Spleen (tissue), 11 donors: ENCODE measurements around the gene CD72. TPM values are rescaled to one million over a fixed set of nuclear protein-coding genes. Genes with fewer than 3 reads are reported as not detected.
A peak's percentile ranks its signal among the peaks of the same experiment; 100 is the strongest.

Experiments used
- DNase-seq: peaks from one replicate; pipeline ENCODE4 v3.0.0-alpha.2; 2020
- H3K27ac ChIP-seq, 8 donors: fragments of 200-600 bp; sonication (generic) in 7 of 8; 1 replicate in 4 of 8; 2 replicates in 4 of 8; pipeline versions ENCODE4 v1.5.0 to v1.8.0; 2016 to 2021; ENCODE audit warnings: inconsistent platforms in 4 of 8, mild to moderate bottlenecking in 4 of 8, moderate library complexity in 1 of 8
- H3K27me3 ChIP-seq, 7 donors: fragments of 200-600 bp; sonication (generic) in 6 of 7; replicated peaks in 1 of 7; 1 replicate in 4 of 7; 2 replicates in 3 of 7; pipeline versions ENCODE4 v1.5.0 to v1.8.0; 2016 to 2021; ENCODE audit warnings: inconsistent platforms in 3 of 7, mild to moderate bottlenecking in 1 of 7
- H3K36me3 ChIP-seq, 6 donors: fragments of 200-600 bp; sonication (generic) in 5 of 6; 1 replicate in 4 of 6; 2 replicates in 2 of 6; pipeline versions ENCODE4 v1.5.0 to v1.8.0; 2016 to 2021; ENCODE audit warnings: inconsistent platforms in 2 of 6
- H3K4me1 ChIP-seq, 6 donors: fragments of 200-600 bp; sonication (generic) in 5 of 6; 1 replicate in 3 of 6; 2 replicates in 3 of 6; pipeline versions ENCODE4 v1.5.0 to v1.8.0; 2016 to 2021; ENCODE audit warnings: inconsistent platforms in 3 of 6
- H3K4me3 ChIP-seq, 8 donors: fragments of 200-600 bp; sonication (generic) in 7 of 8; 1 replicate in 4 of 8; 2 replicates in 4 of 8; pipeline versions ENCODE4 v1.5.0 to v1.8.0; 2016 to 2021; ENCODE audit warnings: inconsistent platforms in 4 of 8, mild to moderate bottlenecking in 4 of 8, moderate library complexity in 2 of 8
- H3K9me3 ChIP-seq, 8 donors: fragments of 200-600 bp; sonication (generic) in 7 of 8; 1 replicate in 4 of 8; 2 replicates in 4 of 8; pipeline versions ENCODE4 v1.5.0 to v1.8.0; 2016 to 2021; ENCODE audit warnings: inconsistent platforms in 4 of 8
- POLR2A ChIP-seq, 3 donors: fragments of 450-650 bp; IDR thresholded peaks; one replicate each; pipeline ENCODE4 v1.5.1; 2017; ENCODE audit warnings: antibody characterized with exemption in 3 of 3, mild to moderate bottlenecking in 1 of 3
- POLR2AphosphoS5 ChIP-seq, 3 donors: sonication (generic); formaldehyde crosslinking; IDR thresholded peaks; one replicate each; pipeline ENCODE4 v1.5.1; 2017; ENCODE audit warnings: antibody characterized with exemption in 3 of 3
- WGBS, 5 donors: extraction: QIAGEN DNeasy Blood & Tissue Kit in 3 of 5; methylation state at CpG; one replicate each; pipeline versions ENCODE4 v1.1.5 to v1.1.7; 2013 to 2018; 5-methylcytosine and 5-hydroxymethylcytosine counted together
- intact Hi-C: fragments of 100-400 bp; cut with DNase I; formaldehyde crosslinking; loops from one replicate; pipeline ENCODE4 v1.15.0; 2023; ENCODE audit warnings: low total_unique reads
- polyA plus RNA-seq, 3 donors: library from polyadenylated mRNA; stranded (reverse); fragments of 200-250 nt; gene quantifications; one replicate each; pipeline ENCODE4 v1.2.1, GENCODE V29; 2013
- total RNA-seq, 7 donors: library from RNA; depleted of rRNA in 3 of 7; stranded (reverse); fragments of >200 nt in 3 of 7; fragmentation: NEBNext Ultra II Directional in 4 of 7; extraction: Animal tissue kit (Norgen Biotek cat#: 25700) in 4 of 7; gene quantifications; one replicate each; pipeline versions ENCODE4 v1.1.0 to v1.2.1, GENCODE V29; 2016 to 2021
- TF ChIP-seq, protein P1 (sequence below), 11 experiments: fragments of 200-600 bp in 7 of 11; fragments of 450-650 bp in 4 of 11; sonication (generic) in 4 of 11; IDR thresholded peaks in 8 of 11; conservative IDR thresholded peaks in 3 of 11; 1 replicate in 7 of 11; 2 replicates in 4 of 11; pipeline versions ENCODE4 v1.4.0 to v1.8.0; 2016 to 2021; ENCODE audit warnings: antibody characterized with exemption in 11 of 11, inconsistent platforms in 4 of 11, mild to moderate bottlenecking in 1 of 11
- donor health status: healthy with polysubstance abuse.
- donor health status: DM: no; HTN: no; CAD: no; lungs with moderate emphysema.
- donor health status: DM: no; HTN: no; CAD: no.
- donor health status: Bipolar disorder and iron deficiency.
- donor health status: healthy.
- donor health status: DM: no; HTN: no; CAD: no.
- donor health status: DM: yes; HTN: yes; CAD: no.

The CD72 gene
- total and polyA plus RNA-seq, 10 donors = 74.4 to 160 (median 121) TPM

DNA sequence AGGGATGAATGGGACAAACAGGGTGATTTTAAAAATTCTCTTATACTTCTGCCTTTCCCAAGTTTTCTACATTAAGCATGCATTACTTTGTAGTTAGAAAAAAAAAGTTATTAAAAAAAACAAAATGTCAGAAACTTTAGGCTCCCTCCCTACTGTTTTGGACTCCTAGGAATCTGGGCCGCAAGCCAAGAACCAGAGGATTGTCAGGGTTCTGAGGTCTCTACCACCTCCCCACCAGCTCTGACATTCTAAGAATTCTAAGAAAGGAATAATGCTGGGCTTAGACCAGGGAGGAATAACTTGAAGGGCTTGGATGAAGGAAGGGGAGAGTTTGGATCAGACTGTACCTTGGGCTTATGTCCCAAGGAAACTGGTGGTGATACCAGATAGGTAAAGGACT lies 47.8 kb upstream of the CD72 start:
- no peak for DNase-seq
- 71 to 91% (median 79%) methylated on average over 1 of the region's 1 CpG for WGBS, 5 donors
- Histone ChIP-seq H3K4me3 (no peak overlapping the region), H3K36me3 (peaks cover 0 to 17% (median 3%) of the 10 kb centered on the region in 6 donors), H3K27ac (peak overlapping the region in 2 of 8 donors; percentile 69 to 97), H3K9me3 (no peaks in the 10 kb centered on the region), H3K27me3 (no peaks in the 10 kb centered on the region), H3K4me1 (peaks cover 20 to 58% (median 46%) of the 10 kb centered on the region in 6 donors)
- intact Hi-C loops = loop anchor here (10.0 kb wide), 1 partner anchor 61 kb away; the partner anchor contains the start of gene TESK1
- TF ChIP-seq, protein P1, sequence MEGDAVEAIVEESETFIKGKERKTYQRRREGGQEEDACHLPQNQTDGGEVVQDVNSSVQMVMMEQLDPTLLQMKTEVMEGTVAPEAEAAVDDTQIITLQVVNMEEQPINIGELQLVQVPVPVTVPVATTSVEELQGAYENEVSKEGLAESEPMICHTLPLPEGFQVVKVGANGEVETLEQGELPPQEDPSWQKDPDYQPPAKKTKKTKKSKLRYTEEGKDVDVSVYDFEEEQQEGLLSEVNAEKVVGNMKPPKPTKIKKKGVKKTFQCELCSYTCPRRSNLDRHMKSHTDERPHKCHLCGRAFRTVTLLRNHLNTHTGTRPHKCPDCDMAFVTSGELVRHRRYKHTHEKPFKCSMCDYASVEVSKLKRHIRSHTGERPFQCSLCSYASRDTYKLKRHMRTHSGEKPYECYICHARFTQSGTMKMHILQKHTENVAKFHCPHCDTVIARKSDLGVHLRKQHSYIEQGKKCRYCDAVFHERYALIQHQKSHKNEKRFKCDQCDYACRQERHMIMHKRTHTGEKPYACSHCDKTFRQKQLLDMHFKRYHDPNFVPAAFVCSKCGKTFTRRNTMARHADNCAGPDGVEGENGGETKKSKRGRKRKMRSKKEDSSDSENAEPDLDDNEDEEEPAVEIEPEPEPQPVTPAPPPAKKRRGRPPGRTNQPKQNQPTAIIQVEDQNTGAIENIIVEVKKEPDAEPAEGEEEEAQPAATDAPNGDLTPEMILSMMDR (IDR thresholded peaks at IDR 0.05 in 8 of 11, conservative IDR thresholded peaks at IDR 0.05 in 3 of 11) = no peak
- TF ChIP-seq POLR2A (IDR thresholded peaks at IDR 0.05) (no peak), POLR2AphosphoS5 (IDR thresholded peaks at IDR 0.05) (no peak)

DNA sequence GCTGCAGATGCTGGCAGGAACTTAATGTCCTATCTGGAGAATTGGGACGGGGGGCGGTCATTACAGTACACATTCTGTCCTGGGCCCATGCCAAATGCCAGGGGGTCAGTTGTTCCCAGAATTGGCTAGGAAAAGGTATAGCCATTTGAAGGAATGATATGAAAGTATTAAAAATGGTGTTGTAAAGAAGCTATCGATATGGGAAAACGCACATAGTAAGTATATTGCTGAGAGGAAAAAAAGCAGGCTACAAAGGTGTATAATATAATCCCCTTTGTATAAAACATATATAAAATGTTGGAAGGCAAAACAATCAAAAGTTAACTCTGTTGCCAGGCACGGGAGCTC lies 47.2 kb upstream of the CD72 start:
- 17 to 23% (median 21%) methylated on average over 5 of the region's 5 CpGs for WGBS, 5 donors
- H3K4me3 ChIP-seq = peak overlapping the region; percentile 34 to 81 (median 58)
- no peak for TF ChIP-seq POLR2AphosphoS5 (IDR thresholded peaks at IDR 0.05)
- no peak for TF ChIP-seq POLR2A (IDR thresholded peaks at IDR 0.05)
- TF ChIP-seq, protein P1 (IDR thresholded peaks at IDR 0.05 in 8 of 11, conservative IDR thresholded peaks at IDR 0.05 in 3 of 11) = no peak
- H3K4me1 ChIP-seq = peaks cover 20 to 64% (median 52%) of the 10 kb centered on the region in 6 donors
- H3K27me3 ChIP-seq = no peaks in the 10 kb centered on the region
- peak overlapping the region in 6 of 8 donors; percentile 62 to 97 (median 78) for H3K27ac ChIP-seq
- H3K36me3 ChIP-seq = peaks cover 0 to 23% (median 9%) of the 10 kb centered on the region in 6 donors
- intact Hi-C loops = loop anchor here (10.0 kb wide), 1 partner anchor 61 kb away; the partner anchor contains the start of gene TESK1
- no peak for DNase-seq
- H3K9me3 ChIP-seq = no peaks in the 10 kb centered on the region

DNA sequence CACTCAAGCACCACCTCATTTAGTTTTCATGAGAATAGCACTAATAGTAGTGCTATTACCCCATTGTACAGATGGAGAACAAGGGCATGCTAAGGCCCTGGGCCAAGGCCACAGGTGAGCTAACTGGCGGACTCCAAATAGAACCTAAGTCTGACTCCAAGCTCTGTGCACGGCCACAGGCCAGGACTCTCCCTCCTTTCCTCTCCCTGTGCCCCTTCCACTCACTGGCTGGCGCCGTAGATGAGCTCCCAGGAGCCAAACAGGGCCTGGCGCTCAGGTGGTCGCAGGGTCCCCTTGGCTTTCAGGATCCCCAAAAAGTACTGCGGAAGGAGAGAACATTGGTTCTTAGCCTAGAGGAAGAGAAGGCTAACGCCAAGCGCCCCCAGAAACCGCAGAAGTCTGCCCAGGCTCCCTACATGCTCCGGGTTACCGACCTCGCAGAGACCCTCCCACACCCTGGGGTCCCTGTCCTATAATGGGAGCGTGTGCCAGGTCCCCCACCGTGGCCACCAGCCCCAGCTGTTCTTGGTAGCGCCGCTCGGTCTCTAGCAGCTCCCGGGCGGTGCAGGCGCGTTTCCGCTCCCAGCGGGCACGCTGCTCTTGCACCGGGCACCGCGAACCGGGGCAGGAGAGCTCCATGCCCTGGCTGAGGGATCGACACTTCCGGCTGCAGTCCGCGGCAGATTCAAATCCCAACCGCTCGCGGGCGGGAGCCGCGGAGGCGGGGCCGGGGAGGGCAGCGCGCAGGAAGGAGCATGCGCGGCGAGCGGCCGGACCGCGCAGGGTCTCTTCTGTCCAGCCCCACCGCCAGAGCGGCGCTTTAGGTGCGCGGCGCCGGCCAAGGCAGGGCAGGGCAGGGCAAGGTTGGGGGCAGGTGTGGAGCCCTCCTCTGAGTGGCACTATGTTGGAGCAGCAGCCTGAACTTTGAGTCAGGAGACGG lies 46.6 kb upstream of the CD72 start, which contains the start of gene ARHGEF39:
Gene ARHGEF39 (minus strand): TSS at position 665 of the 940 bp plus-strand sequence. CDS start 26 bp downstream, at position 639.
- Histone ChIP-seq H3K4me1 (peaks cover 25 to 70% (median 58%) of the 10 kb centered on the region in 6 donors), H3K4me3 (peak within 1 kb of the TSS; percentile 34 to 81 (median 58)), H3K9me3 (no peaks in the 10 kb centered on the region), H3K27ac (peak within 1 kb of the TSS in 7 of 8 donors; percentile 62 to 97 (median 76)), H3K36me3 (peaks cover 0 to 30% (median 13%) of the 10 kb centered on the region in 6 donors), H3K27me3 (no peaks in the 10 kb centered on the region)
- WGBS, 5 donors = 6 to 10% (median 8%) methylated on average over 38 to 58 of the region's 58 CpGs
- intact Hi-C loops = loop anchor here (10.0 kb wide), 1 partner anchor 60 kb away; the partner anchor contains the start of gene TESK1
- DNase-seq = peak; percentile 92
- TF ChIP-seq POLR2A (IDR thresholded peaks at IDR 0.05) = no peak
- TF ChIP-seq, protein P1 (IDR thresholded peaks at IDR 0.05 in 8 of 11, conservative IDR thresholded peaks at IDR 0.05 in 3 of 11) = peak in 2 of 11 experiments; percentile 16 to 19
- TF ChIP-seq POLR2AphosphoS5 (IDR thresholded peaks at IDR 0.05) = peak; percentile 68 to 83 (median 76)
